ENCODE data around the gene CENPF.
"Not testable (repeated sequence)": the region's sequence is repeated elsewhere in the genome, so short reads cannot be mapped to it uniquely, and the experiment has no call there.

- TF ChIP-seq POLR2A, CTCF (IDR thresholded peaks at IDR 0.05): not testable (repeated sequence)
Observed at GRCh38 chr1:214576120-214576519, 26.9 kb upstream of the CENPF start.
